H9 (cell line): Measurements from ENCODE around the gene TPGS1. TPM values are rescaled to one million over a fixed set of nuclear protein-coding genes. Genes with fewer than 3 reads are reported as not detected.

ENCODE experiments used
- DNase-seq: peaks from one replicate; pipeline ENCODE4 v3.0.0-alpha.2; 2017
- H2AFZ ChIP-seq: one replicate; pipeline ENCODE4 v1.6.1; 2013; ENCODE audit warnings: mild to moderate bottlenecking, low read length, control low read depth, moderate library complexity
- H2AK5ac ChIP-seq: 2 replicates; pipeline ENCODE4 v1.6.1; 2013; ENCODE audit warnings: low read length, control low read depth, mixed read lengths; ENCODE audit not compliant: insufficient read length
- H2BK120ac ChIP-seq: one replicate; pipeline ENCODE4 v1.6.1; 2013; ENCODE audit warnings: low read depth, mild to moderate bottlenecking, low read length, control low read depth, inconsistent platforms; ENCODE audit not compliant: poor library complexity, severe bottlenecking
- H2BK12ac ChIP-seq: 2 replicates; pipeline ENCODE4 v1.6.1; 2013; ENCODE audit warnings: low read length, control low read depth, mixed read lengths, low read depth; ENCODE audit not compliant: insufficient read length
- H2BK15ac ChIP-seq: 2 replicates; pipeline ENCODE4 v1.6.1; 2013; ENCODE audit warnings: low read depth, low read length, control low read depth
- H2BK20ac ChIP-seq: one replicate; pipeline ENCODE4 v1.6.1; 2013; ENCODE audit warnings: low read depth, mild to moderate bottlenecking, low read length, control low read depth, inconsistent platforms; ENCODE audit not compliant: poor library complexity, severe bottlenecking
- H2BK5ac ChIP-seq: 2 replicates; pipeline ENCODE4 v1.6.1; 2013; ENCODE audit warnings: low read length, control low read depth, mixed read lengths; ENCODE audit not compliant: insufficient read length
- H3K14ac ChIP-seq: 2 replicates; pipeline ENCODE4 v1.6.1; 2013; ENCODE audit warnings: low read length, control low read depth; ENCODE audit not compliant: insufficient read depth
- H3K18ac ChIP-seq: 2 replicates; pipeline ENCODE4 v1.6.1; 2013; ENCODE audit warnings: low read depth, mild to moderate bottlenecking, mixed read lengths, low read length, control low read depth; ENCODE audit not compliant: insufficient read length
- H3K23ac ChIP-seq: 2 replicates; pipeline ENCODE4 v1.6.1; 2013; ENCODE audit warnings: low read length, control low read depth, mixed read lengths, low read depth; ENCODE audit not compliant: insufficient read length
- H3K23me2 ChIP-seq: 2 replicates; pipeline ENCODE4 v1.6.1; 2013; ENCODE audit warnings: low read depth, mild to moderate bottlenecking, mixed read lengths, low read length, control low read depth; ENCODE audit not compliant: insufficient read length, poor library complexity, severe bottlenecking
- H3K27ac ChIP-seq: 2 replicates; pipeline ENCODE4 v1.5.1; 2013; ENCODE audit warnings: low read length, control low read depth, mixed read lengths, low read depth; ENCODE audit not compliant: insufficient read length
- H3K27me3 ChIP-seq: 2 replicates; pipeline ENCODE4 v1.6.1; 2013; ENCODE audit warnings: low read length, control low read depth, inconsistent platforms; ENCODE audit not compliant: insufficient read depth
- H3K4ac ChIP-seq: 2 replicates; pipeline ENCODE4 v1.6.1; 2013; ENCODE audit warnings: low read depth, mild to moderate bottlenecking, control low read depth, inconsistent platforms, low read length, moderate library complexity
- H3K4me1 ChIP-seq: 2 replicates; pipeline ENCODE4 v1.6.1; 2013; ENCODE audit warnings: low read length, control low read depth, inconsistent platforms; ENCODE audit not compliant: insufficient read depth
- H3K4me2 ChIP-seq: 2 replicates; pipeline ENCODE4 v1.6.1; 2013; ENCODE audit warnings: low read length, control low read depth, mixed read lengths; ENCODE audit not compliant: insufficient read length, insufficient read depth
- H3K56ac ChIP-seq: 2 replicates; pipeline ENCODE4 v1.6.1; 2013; ENCODE audit warnings: low read depth, mild to moderate bottlenecking, mixed read lengths, low read length, control low read depth; ENCODE audit not compliant: insufficient read length
- H3K79me1 ChIP-seq: 2 replicates; pipeline ENCODE4 v1.6.1; 2013; ENCODE audit warnings: low read depth, mild to moderate bottlenecking, moderate library complexity, low read length, control low read depth, inconsistent platforms; ENCODE audit not compliant: insufficient read depth, poor library complexity, severe bottlenecking
- H3K79me2 ChIP-seq: 2 replicates; pipeline ENCODE4 v1.6.1; 2013; ENCODE audit warnings: low read length, control low read depth, inconsistent platforms; ENCODE audit not compliant: insufficient read depth
- H3K9ac ChIP-seq: 2 replicates; pipeline ENCODE4 v1.6.1; 2013; ENCODE audit warnings: low read length, control low read depth, mixed read lengths; ENCODE audit not compliant: insufficient read length; ENCODE audit errors: extremely low read depth
- H3K9me3 ChIP-seq: one replicate; pipeline ENCODE4 v1.6.1; 2013; ENCODE audit warnings: low read depth, low read length, inconsistent platforms; ENCODE audit not compliant: control insufficient read depth
- H3T11ph ChIP-seq: one replicate; pipeline ENCODE4 v1.6.1; 2013; ENCODE audit warnings: mild to moderate bottlenecking, low read length, control low read depth, inconsistent platforms
- H4K20me1 ChIP-seq: one replicate; pipeline ENCODE4 v1.6.1; 2013; ENCODE audit not compliant: control insufficient read depth, insufficient read length, insufficient read depth
- H4K5ac ChIP-seq: 2 replicates; pipeline ENCODE4 v1.6.1; 2013; ENCODE audit warnings: low read depth, mild to moderate bottlenecking, mixed read lengths, low read length, control low read depth; ENCODE audit not compliant: insufficient read length
- H4K8ac ChIP-seq: replicated peaks from 2 replicates; pipeline ENCODE4 v1.6.1; 2013; ENCODE audit warnings: low read length, control low read depth, mixed read lengths, low read depth; ENCODE audit not compliant: insufficient read length
- H4K91ac ChIP-seq: 2 replicates; pipeline ENCODE4 v1.6.1; 2013; ENCODE audit warnings: low read depth, mild to moderate bottlenecking, moderate library complexity, mixed read lengths, low read length, control low read depth; ENCODE audit not compliant: insufficient read length
- H3K27ac Mint-ChIP-seq, 3 experiments: 2 replicates in 2 of 3; 3 replicates in 1 of 3; pipeline ENCODE4 v1.8.0; 2020 to 2021; ENCODE audit warnings: mixed read lengths in 3 of 3, mild to moderate bottlenecking in 1 of 3, moderate library complexity in 1 of 3
- H3K27me3 Mint-ChIP-seq: 2 replicates; pipeline ENCODE4 v1.8.0; 2021; ENCODE audit warnings: low read depth, mild to moderate bottlenecking, moderate library complexity, mixed read lengths
- H3K36me3 Mint-ChIP-seq, 3 experiments: 2 replicates in 2 of 3; 3 replicates in 1 of 3; pipeline ENCODE4 v1.8.0; 2020 to 2021; ENCODE audit warnings: low read depth in 3 of 3, mixed read lengths in 3 of 3; ENCODE audit not compliant: insufficient read depth in 1 of 3
- H3K4me1 Mint-ChIP-seq, 2 experiments: 2 replicates each; pipeline ENCODE4 v1.8.0; 2020; ENCODE audit warnings: mixed read lengths in 2 of 2
- H3K4me3 Mint-ChIP-seq, 2 experiments: 2 replicates in 1 of 2; 3 replicates in 1 of 2; pipeline ENCODE4 v1.8.0; 2020 to 2021; ENCODE audit warnings: mild to moderate bottlenecking in 2 of 2, mixed read lengths in 2 of 2, moderate library complexity in 1 of 2
- H3K9me3 Mint-ChIP-seq, 2 experiments: 2 replicates in 1 of 2; 3 replicates in 1 of 2; pipeline ENCODE4 v1.8.0; 2020; ENCODE audit warnings: mild to moderate bottlenecking in 2 of 2, mixed read lengths in 2 of 2, moderate library complexity in 1 of 2
- WGBS: extraction: QIAGEN DNeasy Blood & Tissue Kit; methylation state at CpG from one replicate; pipeline ENCODE4 v1.1.7; 2013; ENCODE audit warnings: missing lambda C conversion rate, low lambda C conversion rate, mixed read lengths; ENCODE audit not compliant: insufficient read length; ENCODE audit errors: extremely low coverage; 5-methylcytosine and 5-hydroxymethylcytosine counted together
- total RNA-seq: library from RNA; stranded (reverse); gene quantifications from 2 replicates; pipeline ENCODE4 v1.2.1, GENCODE V29; 2021
- TF ChIP-seq, protein P1 (sequence below): fragments of 200-600 bp; sonication (generic); conservative IDR thresholded peaks from 3 replicates; pipeline ENCODE4 v1.8.0; 2021; ENCODE audit warnings: antibody characterized with exemption, mild to moderate bottlenecking

Gene TPGS1
- total RNA-seq, 1 experiment from 2014 or later, result 7.4 TPM

DNA sequence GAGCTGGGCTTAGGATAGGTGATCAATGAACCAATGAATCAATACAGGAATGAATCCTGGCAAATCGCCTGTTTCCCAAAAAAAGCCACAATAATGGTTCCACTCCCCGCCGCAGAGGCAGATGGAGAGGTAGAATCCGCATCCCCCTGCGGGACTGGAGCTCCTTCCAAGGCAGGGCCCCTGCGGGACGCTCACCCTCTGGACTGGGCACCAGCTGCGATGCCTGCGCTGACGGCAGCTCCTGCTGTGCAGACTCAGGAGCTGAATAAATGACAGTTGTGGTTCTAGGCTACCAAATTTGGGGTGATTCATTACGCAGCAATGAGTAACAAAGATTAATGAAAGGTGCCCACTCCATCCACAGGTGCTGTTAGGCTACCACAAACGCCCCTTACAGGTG lies 15.4 kb downstream of the TPGS1 start:
- H4K5ac ChIP-seq, result no peak overlapping the region
- H3K79me1 ChIP-seq, result no peaks in the 10 kb centered on the region
- no peak overlapping the region for H3K4ac ChIP-seq
- no peak overlapping the region for H4K91ac ChIP-seq
- no peak overlapping the region for H2BK15ac ChIP-seq
- no peak overlapping the region for H3K4me2 ChIP-seq
- H2AFZ ChIP-seq, result no peak overlapping the region
- peaks cover 41% of the 10 kb centered on the region for H3K27me3 Mint-ChIP-seq
- no peak overlapping the region for H3K23ac ChIP-seq
- H3K14ac ChIP-seq, result no peak overlapping the region
- no peak for DNase-seq
- no peak overlapping the region for H3K18ac ChIP-seq
- H3T11ph ChIP-seq, result no peak overlapping the region
- no peaks in the 10 kb centered on the region for H4K20me1 ChIP-seq
- H3K79me2 ChIP-seq, result no peaks in the 10 kb centered on the region
- no peak overlapping the region for H2BK12ac ChIP-seq
- H4K8ac ChIP-seq, result no peak overlapping the region
- no peak overlapping the region for H2BK5ac ChIP-seq
- no peak overlapping the region for H2AK5ac ChIP-seq
- no peak overlapping the region for H3K27ac Mint-ChIP-seq
- no peak overlapping the region for H3K56ac ChIP-seq
- H3K9me3 Mint-ChIP-seq, result no peaks in the 10 kb centered on the region; a peak in 1 of 5 replicates
- no peak overlapping the region for H2BK20ac ChIP-seq
- H3K9me3 ChIP-seq, result no peaks in the 10 kb centered on the region
- WGBS, result no CpG with 5 or more reads among the region's 12 CpGs
- TF ChIP-seq, protein P1, sequence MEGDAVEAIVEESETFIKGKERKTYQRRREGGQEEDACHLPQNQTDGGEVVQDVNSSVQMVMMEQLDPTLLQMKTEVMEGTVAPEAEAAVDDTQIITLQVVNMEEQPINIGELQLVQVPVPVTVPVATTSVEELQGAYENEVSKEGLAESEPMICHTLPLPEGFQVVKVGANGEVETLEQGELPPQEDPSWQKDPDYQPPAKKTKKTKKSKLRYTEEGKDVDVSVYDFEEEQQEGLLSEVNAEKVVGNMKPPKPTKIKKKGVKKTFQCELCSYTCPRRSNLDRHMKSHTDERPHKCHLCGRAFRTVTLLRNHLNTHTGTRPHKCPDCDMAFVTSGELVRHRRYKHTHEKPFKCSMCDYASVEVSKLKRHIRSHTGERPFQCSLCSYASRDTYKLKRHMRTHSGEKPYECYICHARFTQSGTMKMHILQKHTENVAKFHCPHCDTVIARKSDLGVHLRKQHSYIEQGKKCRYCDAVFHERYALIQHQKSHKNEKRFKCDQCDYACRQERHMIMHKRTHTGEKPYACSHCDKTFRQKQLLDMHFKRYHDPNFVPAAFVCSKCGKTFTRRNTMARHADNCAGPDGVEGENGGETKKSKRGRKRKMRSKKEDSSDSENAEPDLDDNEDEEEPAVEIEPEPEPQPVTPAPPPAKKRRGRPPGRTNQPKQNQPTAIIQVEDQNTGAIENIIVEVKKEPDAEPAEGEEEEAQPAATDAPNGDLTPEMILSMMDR, result no peak
- H3K36me3 Mint-ChIP-seq, result peaks cover 3 to 9% (median 3%) of the 10 kb centered on the region in 3 experiments; a peak in 5 of 7 replicates
- H3K23me2 ChIP-seq, result peaks cover 5% of the 10 kb centered on the region
- no peak overlapping the region for H3K9ac ChIP-seq
- no peak overlapping the region for H2BK120ac ChIP-seq
- no peak overlapping the region for H3K4me3 Mint-ChIP-seq
- H3K4me1 Mint-ChIP-seq, result peaks cover 6 to 15% of the 10 kb centered on the region in 2 experiments
- H3K4me1 ChIP-seq, result no peaks in the 10 kb centered on the region
- no peak overlapping the region for H3K27ac ChIP-seq
- H3K27me3 ChIP-seq, result no peaks in the 10 kb centered on the region
